G401.6 (cell line): Measurements from ENCODE around the gene PDP2.

Source experiments
- FAIRE-seq: peaks from 2 replicates; lab custom pipeline; 2012; peaks lifted over from hg19 to GRCh38; lab: Jason Lieb, UNC

PDP2 gene

DNA sequence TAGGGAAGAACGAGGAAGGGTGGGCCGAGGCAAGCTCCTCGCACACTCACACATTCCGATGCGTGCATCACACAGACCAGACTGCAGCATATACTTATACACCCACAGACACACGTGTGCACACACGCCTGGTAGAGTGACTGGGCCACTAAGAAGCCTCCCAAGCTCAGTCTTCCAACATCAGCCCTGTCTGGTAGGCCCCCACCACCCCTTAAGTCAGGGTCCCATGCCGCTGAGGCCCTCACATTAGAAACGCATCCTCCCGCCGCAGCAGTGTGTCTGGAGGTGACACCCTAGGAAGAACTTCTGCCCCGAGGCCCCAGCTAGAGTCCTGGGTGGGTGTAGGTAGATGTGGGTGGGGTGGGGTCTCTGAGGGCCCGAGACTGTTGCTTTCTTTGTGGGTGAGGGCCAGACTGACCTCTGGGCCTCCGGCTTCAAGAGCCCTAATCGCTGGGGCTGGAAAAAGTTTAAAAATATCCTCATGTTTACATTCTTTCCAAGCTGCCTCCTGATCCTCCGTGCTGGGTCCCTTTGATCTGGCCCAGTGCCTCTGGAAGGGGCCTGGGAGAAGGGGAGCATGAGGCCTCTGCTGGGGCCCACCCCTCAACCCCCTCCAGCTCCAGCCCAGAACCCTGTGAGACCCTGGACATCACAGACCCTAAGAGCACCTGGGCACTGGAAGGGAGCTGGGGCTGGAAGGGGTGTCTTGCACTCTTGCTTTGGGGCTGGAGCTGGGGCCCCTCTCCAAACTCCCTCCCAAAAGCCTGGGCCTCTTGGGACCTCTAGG lies 24.7 kb downstream of the PDP2 start:
- FAIRE-seq, result no peak

- FAIRE-seq, result no peak
Measured at GRCh38 chr16:66905633-66906539, 25.6 kb downstream of the PDP2 start.

DNA sequence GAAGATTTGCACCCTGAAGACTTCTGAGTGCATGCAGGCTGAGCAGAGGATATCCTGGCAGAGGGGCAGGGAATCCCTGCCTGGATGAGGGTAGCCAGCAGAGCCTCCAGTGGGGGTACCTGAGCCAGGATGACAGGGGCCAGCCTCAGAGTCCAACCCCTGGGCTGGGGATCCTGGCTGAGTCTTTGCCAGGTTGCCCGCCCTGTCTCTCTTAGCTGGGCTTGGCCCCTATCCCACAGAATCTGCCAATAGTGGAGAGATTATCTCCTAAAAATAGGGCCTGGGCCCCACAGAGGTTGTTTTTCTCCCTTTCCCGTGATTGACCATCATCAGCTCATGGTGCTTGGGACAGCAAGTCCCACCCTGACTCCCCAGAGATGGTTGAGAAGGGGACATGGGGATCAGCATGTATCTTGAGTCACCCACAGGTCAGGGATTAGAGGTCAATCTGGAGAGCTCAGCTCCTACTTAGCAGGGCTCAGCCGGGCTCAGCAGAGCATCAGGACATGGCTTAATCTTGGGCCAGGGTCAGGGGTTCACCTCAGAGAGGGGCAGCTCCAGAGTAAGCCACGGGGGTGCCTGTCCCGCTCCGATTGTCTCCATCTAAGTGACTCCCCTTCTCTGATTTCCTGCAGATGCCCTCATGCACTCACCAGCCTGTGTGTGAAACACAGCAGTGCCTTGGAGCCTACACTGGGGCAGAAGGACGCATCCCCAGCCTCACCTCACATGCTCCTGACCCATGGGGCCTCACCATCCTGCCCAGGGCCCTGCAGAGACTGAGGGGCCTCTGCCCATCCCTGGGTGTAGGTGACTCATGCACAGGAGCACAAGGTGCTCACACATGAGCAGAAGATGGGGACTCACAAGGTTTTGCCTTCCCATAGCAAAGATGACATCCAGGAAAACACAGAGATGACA lies 26.9 kb downstream of the PDP2 start:
- FAIRE-seq, result no peak

DNA sequence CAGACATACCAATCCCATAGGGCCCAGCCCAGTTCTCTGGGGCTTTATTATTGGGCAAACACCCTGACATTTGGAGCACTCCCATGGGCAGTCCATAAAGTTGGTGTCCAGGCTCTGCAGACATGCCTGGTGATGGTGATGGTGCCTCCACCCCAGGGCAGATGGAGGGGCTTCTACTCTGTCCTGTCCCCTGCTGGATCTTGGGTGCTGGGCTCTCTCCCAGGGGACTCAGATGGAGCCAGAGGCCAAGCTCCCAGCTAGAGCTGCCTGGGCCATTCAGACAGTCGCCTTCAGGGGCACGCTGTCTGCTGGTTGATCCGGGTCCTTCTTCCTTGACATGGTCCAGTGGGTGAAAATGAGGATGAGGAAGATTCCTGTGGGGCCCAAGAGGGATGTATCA lies 27.8 kb downstream of the PDP2 start:
- FAIRE-seq, result no peak

DNA sequence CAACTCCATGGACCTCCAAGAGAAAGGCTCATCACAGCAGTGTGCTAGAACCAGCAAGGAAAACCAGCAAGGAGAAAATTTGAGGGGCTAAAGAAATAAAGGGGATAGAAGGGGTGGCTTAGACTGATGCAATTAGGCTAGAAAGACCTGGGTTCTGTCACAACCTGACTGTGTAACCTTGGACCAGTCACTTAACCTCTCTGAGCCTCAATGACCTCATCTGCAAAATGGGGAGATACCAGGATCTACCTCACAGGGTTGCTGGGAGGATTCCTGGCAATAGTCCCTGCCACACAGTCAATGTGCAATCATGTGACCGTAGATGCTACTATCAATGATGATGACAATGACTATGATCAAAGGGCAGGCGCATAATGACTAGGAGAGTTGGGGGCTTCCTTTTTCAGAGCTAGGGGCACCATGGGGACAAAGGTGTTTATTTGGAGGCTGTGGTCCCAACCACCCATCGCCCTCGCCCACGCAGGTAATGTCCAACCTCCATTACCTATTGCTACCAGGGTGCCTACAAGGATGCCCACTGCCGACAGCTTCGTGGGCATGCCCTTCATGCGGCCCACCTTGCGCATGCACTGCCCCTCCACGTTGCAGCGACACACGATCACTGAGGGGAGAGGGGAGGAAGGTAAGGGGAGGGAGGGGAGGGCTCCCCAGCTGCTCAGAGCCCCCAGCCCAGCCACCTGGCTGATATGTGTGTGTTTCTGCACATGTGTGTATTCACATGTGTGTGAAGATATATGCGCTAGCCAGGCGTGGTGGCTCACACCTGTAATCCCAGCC lies 28.6 kb downstream of the PDP2 start:
- no peak for FAIRE-seq

DNA sequence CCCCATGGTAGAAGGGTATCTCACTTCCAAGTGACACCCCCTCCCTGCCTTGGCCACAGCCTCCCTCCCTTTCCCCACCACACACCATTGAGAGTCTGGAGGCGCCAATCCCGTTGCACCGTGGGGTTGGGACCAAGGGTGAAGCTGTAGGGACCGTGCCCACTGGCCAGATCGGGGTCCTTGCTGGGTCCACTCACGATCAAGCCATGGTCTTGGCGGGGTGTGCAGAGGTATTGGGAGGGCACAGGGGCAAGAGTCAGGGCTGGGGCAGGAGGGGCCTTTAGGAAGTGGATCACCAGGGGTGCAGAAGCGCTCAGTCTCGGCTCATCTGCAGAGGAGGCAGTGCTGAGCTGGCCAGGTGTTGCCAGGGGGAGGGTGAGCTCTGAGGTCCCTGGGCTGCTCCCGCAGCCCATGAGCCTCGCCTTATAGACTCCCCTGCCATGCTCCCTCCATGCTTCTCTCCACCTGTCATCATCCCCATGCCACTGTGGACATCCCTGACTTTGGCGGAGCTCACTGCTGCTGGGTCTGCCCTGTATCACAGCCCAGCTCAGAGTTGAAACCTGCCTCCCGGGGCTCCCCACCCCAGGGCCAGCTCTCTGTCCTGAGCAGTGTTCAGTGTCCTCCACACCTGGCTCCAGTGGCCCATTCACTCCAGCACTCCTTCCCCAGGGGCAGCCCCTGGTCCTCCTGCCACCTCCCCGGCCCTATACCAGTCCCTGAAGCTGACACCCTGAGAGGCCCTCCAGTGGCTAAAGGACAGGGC lies 30.0 kb downstream of the PDP2 start:
- no peak for FAIRE-seq

DNA sequence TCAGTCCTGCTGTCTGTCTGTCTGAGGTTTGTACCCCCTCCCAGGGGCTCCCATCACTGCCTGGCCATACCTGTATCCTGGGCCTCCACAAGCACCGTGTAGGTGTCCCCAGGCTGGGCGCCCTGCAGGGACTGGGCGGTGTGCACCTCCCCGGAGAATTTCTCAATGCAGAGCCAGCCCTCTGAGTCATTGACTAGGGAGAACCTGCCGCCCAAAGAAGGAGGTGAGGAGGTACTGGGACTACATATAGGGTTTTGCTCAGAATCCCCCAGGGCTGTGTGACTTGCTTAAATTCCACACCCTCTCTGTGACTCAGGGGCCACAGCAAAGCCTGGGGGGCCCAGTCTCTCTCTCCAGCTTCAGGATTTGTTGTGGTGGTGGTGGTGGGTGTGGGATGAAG lies 30.8 kb downstream of the PDP2 start:
- FAIRE-seq, result no peak

DNA sequence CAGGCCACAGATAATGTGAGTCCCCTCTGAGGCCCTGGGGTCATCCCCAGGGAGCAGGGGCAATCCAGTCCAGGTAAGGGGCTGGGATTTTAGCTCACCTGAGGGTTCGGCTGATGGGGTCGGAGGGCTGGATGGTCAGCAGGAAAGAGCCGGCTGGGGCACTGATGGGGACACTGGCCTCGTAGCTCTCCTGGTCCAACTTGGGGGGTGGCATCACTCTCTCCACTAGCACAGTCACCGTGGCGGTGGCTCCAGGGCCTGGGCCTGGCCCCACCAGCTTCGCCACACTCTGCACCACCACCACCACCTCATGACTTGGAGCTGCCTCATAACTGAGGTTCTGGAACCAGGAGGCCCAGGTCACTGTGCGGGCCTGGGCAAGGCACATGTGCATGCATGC lies 31.5 kb downstream of the PDP2 start:
- FAIRE-seq, result no peak

DNA sequence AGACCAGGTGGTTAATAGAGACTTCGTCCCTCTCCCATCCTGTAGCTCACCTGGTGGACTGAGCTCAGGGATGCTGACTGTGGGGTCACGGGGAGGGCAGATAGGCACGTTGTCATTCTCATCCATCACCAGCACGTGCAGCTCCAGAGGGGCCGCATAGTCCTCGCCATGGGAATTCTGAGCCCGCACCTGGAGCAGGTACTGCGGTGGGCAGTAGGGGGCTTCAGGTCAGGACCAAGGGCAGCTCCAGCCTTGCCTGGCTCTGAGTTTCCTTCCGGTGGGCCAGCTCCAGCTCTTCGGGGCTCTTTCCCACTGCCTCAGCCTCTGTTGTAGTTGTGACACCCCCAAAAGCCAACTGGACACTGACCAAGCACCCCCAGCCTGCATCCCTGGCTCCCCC lies 32.8 kb downstream of the PDP2 start:
- FAIRE-seq, result no peak

- no peak for FAIRE-seq
Measured at GRCh38 chr16:66913711-66914110, 33.4 kb downstream of the PDP2 start.

DNA sequence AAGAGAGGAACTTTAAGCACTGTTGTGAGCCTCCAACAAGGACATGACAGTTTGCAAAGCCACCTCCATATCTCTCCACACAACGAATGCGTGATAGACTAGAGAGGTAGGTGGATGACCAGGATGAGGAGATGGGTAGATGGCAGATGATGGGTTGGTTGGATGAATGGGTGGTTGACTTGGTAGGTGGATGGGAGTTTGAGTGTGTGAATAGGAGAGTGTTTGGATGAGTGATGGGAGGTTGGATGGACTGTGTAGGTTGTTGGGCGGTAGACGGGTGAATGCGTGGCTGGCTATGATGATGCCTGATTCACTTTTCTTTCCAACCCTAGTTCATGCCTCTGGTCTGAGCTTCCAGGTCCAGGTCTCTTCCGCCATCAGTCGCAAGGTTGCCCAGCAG lies 34.2 kb downstream of the PDP2 start:
- FAIRE-seq, result no peak

GRCh38 chr16:66915041-66915440 lies 34.7 kb downstream of the PDP2 start:
- no peak for FAIRE-seq

DNA sequence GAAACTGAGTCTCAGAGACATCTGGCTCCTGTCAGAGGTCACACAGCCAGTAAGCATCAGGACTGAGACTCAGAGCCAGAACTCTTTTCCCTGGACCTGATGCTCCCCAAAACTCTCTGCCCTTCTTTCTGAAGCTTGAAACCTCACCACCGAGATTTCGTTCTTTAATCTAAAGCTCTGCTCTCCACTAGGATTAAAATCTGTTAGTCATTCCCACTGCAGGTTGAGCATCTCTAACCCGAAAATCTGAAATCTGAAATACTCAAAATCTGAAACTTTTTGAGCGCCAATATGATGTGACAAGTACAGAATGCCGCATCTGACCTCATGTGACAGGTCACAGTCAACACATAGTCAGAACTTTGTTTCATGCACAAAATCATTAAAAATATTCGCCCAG lies 36.2 kb downstream of the PDP2 start:
- no peak for FAIRE-seq

DNA sequence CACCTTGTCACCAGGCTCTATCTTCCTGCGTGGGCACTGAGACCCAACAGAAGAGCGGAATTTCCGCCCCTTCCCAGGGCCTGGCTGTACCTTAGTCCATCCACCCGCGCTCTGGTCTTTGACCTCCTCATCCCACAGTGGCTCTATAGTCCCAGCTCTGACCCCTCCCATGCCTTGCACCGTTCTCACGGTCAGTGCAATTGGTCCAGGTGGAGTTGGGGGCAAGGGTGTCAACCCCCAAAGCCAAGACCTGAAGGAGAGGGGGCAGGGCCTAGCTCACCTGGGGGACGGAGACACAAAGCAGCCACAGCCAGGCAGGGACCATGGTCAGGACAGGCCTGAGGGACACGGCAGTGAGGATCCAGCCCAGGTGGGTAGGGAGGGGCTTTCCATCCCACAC lies 37.4 kb downstream of the PDP2 start:
- no peak for FAIRE-seq

GRCh38 chr16:66918355-66918754 lies 38.0 kb downstream of the PDP2 start:
- no peak for FAIRE-seq

GRCh38 chr16:66918803-66919568 lies 38.7 kb downstream of the PDP2 start, which contains the start of gene CDH16:
CDH16 (minus strand) TSS chr16:66918885; CDS start chr16:66918065, 820 bp downstream.
- FAIRE-seq, result no peak

DNA sequence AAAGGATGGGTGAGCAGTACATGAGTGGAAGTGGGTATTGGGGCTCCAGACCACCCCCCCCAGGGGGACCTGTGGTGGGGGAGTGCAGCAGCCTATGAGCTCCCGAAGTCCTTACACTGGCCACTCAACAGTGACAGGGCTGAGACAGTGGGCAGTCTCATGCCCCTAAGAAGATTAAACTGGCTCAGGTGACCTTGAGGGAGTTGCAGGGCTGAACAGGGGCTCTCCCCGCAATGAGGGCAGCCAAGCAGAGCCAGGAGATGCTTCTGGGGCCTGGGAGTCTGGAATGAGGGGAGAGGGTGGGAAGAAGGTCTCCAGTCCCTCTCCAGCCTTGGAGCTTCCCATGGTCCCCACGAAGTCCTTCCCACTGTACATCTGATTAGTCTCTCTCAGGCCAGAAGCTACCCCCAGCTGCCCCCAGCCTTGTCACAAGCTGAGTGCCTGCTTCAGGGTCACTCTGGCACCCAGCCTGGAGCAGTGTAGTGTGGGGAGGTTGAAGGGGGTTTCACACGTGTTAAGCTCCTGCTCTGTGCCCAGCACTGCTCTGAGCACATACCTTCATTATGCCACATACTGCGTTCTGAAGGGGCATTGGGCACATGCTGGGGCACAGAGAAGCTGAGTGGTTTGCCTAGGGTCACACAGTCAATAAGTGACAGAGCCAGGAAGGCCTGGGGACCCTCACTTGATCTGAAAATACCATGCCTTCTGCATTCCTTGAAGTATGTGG lies 39.4 kb downstream of the PDP2 start:
- FAIRE-seq, result no peak

GRCh38 chr16:66920299-66920590 lies 39.9 kb downstream of the PDP2 start:
- no peak for FAIRE-seq

DNA sequence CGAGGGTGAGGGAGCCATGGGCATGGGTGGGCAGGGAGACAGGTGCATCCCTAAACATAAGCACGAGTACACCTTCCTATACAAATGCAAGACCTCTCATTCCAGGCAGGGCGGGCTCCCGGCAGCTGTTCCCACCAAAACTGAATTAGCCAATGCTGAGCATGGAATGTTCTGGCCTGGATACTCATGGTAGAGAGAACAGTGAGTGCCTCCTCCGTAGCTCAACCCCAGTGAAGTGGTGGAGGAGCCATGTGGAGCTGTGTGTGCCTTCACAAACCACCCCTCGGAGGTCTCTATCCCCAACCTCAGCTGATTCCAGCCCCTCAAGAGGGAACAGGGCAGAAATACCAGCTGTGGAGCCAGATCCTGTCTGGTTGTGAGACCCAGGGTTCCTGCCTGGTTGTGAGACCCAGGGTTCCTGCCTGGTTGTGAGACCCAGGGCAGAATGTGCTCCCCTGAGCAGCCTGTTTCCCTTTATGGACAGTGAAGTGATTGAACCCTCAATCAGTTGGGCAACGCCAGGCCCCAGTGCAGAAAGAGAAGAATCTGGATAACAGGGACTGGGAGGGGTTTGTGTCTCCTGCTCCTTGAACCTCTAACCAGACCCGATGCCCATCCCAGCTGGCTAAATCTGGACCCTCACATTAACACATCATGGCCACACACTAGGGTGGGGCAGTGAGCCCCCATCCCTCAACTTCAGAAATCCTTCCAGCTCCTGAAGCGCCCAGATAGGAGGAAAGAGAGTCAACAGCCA lies 40.8 kb downstream of the PDP2 start:
- no peak for FAIRE-seq
